GM23338 (cell line): ENCODE results near the gene GPATCH1. TPM values are rescaled to one million over a fixed set of nuclear protein-coding genes. Genes with fewer than 3 reads are reported as not detected.

Source experiments
- ATAC-seq: fragments of 200-7000 bp; cut with Tn5 transposase; 3 replicates; pipeline ENCODE4 v1.9.1; 2020
- DNase-seq: peaks from one replicate; pipeline ENCODE4 v3.0.0-alpha.2; 2015; ENCODE audit warnings: low spot score
- H2AFZ ChIP-seq: fragments of 200-600 bp; sonication (generic); 2 replicates; pipeline ENCODE4 v1.8.0; 2016; ENCODE audit warnings: antibody characterized with exemption, mild to moderate bottlenecking, moderate library complexity
- H3F3A ChIP-seq: fragments of 200-600 bp; sonication (generic); replicated peaks from 2 replicates; pipeline ENCODE4 v1.8.0; 2017; ENCODE audit warnings: antibody characterized with exemption, mixed run types, low read depth
- H3K27ac ChIP-seq: fragments of 200-600 bp; sonication (generic); 2 replicates; pipeline ENCODE4 v1.6.1; 2016; ENCODE audit warnings: low read depth
- H3K27me3 ChIP-seq: fragments of 200-600 bp; sonication (generic); 2 replicates; pipeline ENCODE4 v1.8.0; 2016; ENCODE audit warnings: mild to moderate bottlenecking, mixed run types, moderate library complexity; ENCODE audit not compliant: insufficient read depth
- H3K36me3 ChIP-seq: fragments of 200-600 bp; sonication (generic); 2 replicates; pipeline ENCODE4 v1.8.0; 2016; ENCODE audit warnings: mild to moderate bottlenecking; ENCODE audit not compliant: insufficient read depth
- H3K4me1 ChIP-seq: fragments of 200-600 bp; sonication (generic); 2 replicates; pipeline ENCODE4 v1.8.0; 2016; ENCODE audit warnings: mild to moderate bottlenecking, moderate library complexity; ENCODE audit not compliant: insufficient read depth
- H3K4me2 ChIP-seq: fragments of 200-600 bp; sonication (generic); 2 replicates; pipeline ENCODE4 v1.7.1; 2017; ENCODE audit warnings: mixed run types
- H3K4me3 ChIP-seq: fragments of 200-600 bp; sonication (generic); 2 replicates; pipeline ENCODE4 v1.6.1; 2016; ENCODE audit warnings: mixed run types
- H3K79me2 ChIP-seq: fragments of 200-600 bp; sonication (generic); replicated peaks from 2 replicates; pipeline ENCODE4 v1.8.0; 2017; ENCODE audit warnings: mild to moderate bottlenecking; ENCODE audit not compliant: insufficient read depth
- H3K9me2 ChIP-seq: fragments of 200-600 bp; sonication (generic); 2 replicates; pipeline ENCODE4 v1.8.0; 2017; ENCODE audit not compliant: insufficient read depth
- H4K20me1 ChIP-seq: fragments of 200-600 bp; sonication (generic); replicated peaks from 2 replicates; pipeline ENCODE4 v1.8.0; 2017; ENCODE audit warnings: mild to moderate bottlenecking; ENCODE audit not compliant: insufficient read depth
- H3K27ac Mint-ChIP-seq: 2 replicates; pipeline ENCODE4 v1.8.0; 2020; ENCODE audit warnings: inconsistent platforms, mild to moderate bottlenecking, moderate library complexity, mixed read lengths
- H3K27me3 Mint-ChIP-seq: 3 replicates; pipeline ENCODE4 v1.8.0; 2022; ENCODE audit warnings: low read depth, mild to moderate bottlenecking, moderate library complexity, mixed read lengths, inconsistent platforms; ENCODE audit not compliant: insufficient read depth, poor library complexity
- H3K36me3 Mint-ChIP-seq: 3 replicates; pipeline ENCODE4 v1.8.0; 2021; ENCODE audit warnings: low read depth, mild to moderate bottlenecking, inconsistent platforms, moderate library complexity, mixed read lengths
- H3K4me1 Mint-ChIP-seq: 3 replicates; pipeline ENCODE4 v1.8.0; 2020; ENCODE audit warnings: mild to moderate bottlenecking, inconsistent platforms, mixed read lengths
- H3K4me3 Mint-ChIP-seq: 3 replicates; pipeline ENCODE4 v1.8.0; 2021; ENCODE audit warnings: moderate library complexity, mild to moderate bottlenecking, inconsistent platforms, mixed read lengths
- H3K9me3 Mint-ChIP-seq: 3 replicates; pipeline ENCODE4 v1.8.0; 2020; ENCODE audit warnings: moderate library complexity, mild to moderate bottlenecking, inconsistent platforms, mixed read lengths
- CREB1 ChIP-seq: fragments of 250-450 bp; sonication (Bioruptor Pico); IDR thresholded peaks from 2 replicates; pipeline ENCODE4 v1.5.0; 2020; ENCODE audit warnings: low read depth, mild to moderate bottlenecking, moderate library complexity
- CTCF ChIP-seq, 2 experiments: fragments of 200-600 bp in 1 of 2; sonication (generic) in 1 of 2; conservative IDR thresholded peaks; 2 replicates each; pipeline versions ENCODE4 v1.5.1 to v1.6.1; 2016 to 2017; ENCODE audit warnings: antibody characterized with exemption in 2 of 2, low read depth in 2 of 2, mild to moderate bottlenecking in 2 of 2, moderate library complexity in 1 of 2
- EZH2 ChIP-seq: fragments of 200-600 bp; sonication (generic); IDR thresholded peaks from one replicate; pipeline ENCODE4 v1.8.0; 2017; ENCODE audit warnings: antibody characterized with exemption, mild to moderate bottlenecking, low read depth; ENCODE audit not compliant: unreplicated experiment
- EZH2phosphoT487 ChIP-seq: fragments of 200-600 bp; sonication (generic); IDR thresholded peaks from one replicate; pipeline ENCODE4 v1.8.1; 2018; ENCODE audit warnings: antibody characterized with exemption; ENCODE audit not compliant: unreplicated experiment
- JUNB ChIP-seq: IDR thresholded peaks from one replicate; pipeline ENCODE4 v1.6.1; 2016; ENCODE audit warnings: antibody characterized with exemption; ENCODE audit not compliant: unreplicated experiment
- POLR2AphosphoS5 ChIP-seq: IDR thresholded peaks from 2 replicates; pipeline ENCODE4 v1.6.1; 2016; ENCODE audit warnings: antibody characterized with exemption, low read depth
- STAT1 ChIP-seq: IDR thresholded peaks from one replicate; pipeline ENCODE4 v1.6.1; 2016; ENCODE audit warnings: antibody characterized with exemption; ENCODE audit not compliant: unreplicated experiment
- ZNF114 ChIP-seq: fragments of 250-450 bp; sonication (Bioruptor Pico); IDR thresholded peaks from 2 replicates; pipeline ENCODE4 v1.5.0; 2020; ENCODE audit warnings: mild to moderate bottlenecking, moderate library complexity
- ZNF331 ChIP-seq: fragments of 250-450 bp; sonication (Bioruptor Pico); IDR thresholded peaks from 2 replicates; pipeline ENCODE4 v1.5.0; 2020; ENCODE audit warnings: low read depth, mild to moderate bottlenecking, moderate library complexity
- polyA plus RNA-seq: library from polyadenylated mRNA; unstranded; fragments of >200 nt; fragmentation: Nextera tagmentation; extraction: Ambion mirVana; gene quantifications from 2 replicates; pipeline ENCODE4 v1.2.1, GENCODE V29; 2016
- total RNA-seq: library from RNA; depleted of rRNA; stranded (reverse); fragments of >200 nt; shearing (Covaris generic); gene quantifications from 2 replicates; pipeline ENCODE4 v1.2.3, GENCODE V29; 2014
- TF ChIP-seq, protein P1 (sequence below): IDR thresholded peaks from one replicate; pipeline ENCODE4 v1.6.1; 2018; ENCODE audit warnings: antibody characterized with exemption; ENCODE audit not compliant: unreplicated experiment
- TF ChIP-seq, protein P2 (sequence below): fragments of 250-450 bp; sonication (Bioruptor Pico); IDR thresholded peaks from 2 replicates; pipeline ENCODE4 v1.5.0; 2020; ENCODE audit warnings: mild to moderate bottlenecking, moderate library complexity

Gene GPATCH1
- total and polyA plus RNA-seq, 2 experiments from 2014 or later = 12.0 to 13.6 TPM

DNA sequence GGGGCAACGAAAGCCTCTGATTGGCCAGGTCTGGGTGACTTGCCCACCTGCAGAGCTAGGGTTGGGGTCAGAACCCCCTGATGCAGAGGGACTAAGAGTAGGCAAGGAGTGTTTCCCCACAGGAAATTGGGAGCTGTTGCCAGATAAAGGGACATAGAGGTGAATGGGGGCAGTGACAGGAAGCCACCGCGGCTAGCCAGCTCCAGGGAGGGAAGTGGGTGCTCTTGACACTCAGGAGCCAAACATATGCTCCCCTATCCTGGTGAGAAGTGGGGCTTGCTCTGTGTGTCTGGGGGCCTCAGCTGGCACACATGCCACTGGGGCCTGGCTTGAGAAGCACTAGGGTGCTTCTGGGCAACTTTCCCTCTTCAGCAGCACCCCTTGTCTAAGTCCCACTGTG lies 76.9 kb downstream of the GPATCH1 start:
- no peak for ATAC-seq
- Histone ChIP-seq H3K4me3 (no peak overlapping the region), H3F3A (no peaks in the 10 kb centered on the region), H3K27me3 (no peaks in the 10 kb centered on the region), H3K36me3 (no peaks in the 10 kb centered on the region), H2AFZ (no peak overlapping the region; the same call in 1 of the 2 replicates), H3K9me2 (no peaks in the 10 kb centered on the region), H3K4me2 (no peak overlapping the region), H3K27ac (no peak overlapping the region), H4K20me1 (no peaks in the 10 kb centered on the region), H3K4me1 (no peaks in the 10 kb centered on the region), H3K79me2 (no peaks in the 10 kb centered on the region)
- Mint-ChIP-seq H3K27me3 (peaks cover 3% of the 10 kb centered on the region), H3K4me1 (no peaks in the 10 kb centered on the region), H3K36me3 (no peaks in the 10 kb centered on the region), H3K9me3 (peaks cover 9% of the 10 kb centered on the region; the same call in 1 of the 3 replicates), H3K27ac (no peak overlapping the region), H3K4me3 (no peak overlapping the region)
- TF ChIP-seq EZH2phosphoT487 (no peak), EZH2 (no peak), JUNB (no peak)
- DNase-seq = no peak

DNA sequence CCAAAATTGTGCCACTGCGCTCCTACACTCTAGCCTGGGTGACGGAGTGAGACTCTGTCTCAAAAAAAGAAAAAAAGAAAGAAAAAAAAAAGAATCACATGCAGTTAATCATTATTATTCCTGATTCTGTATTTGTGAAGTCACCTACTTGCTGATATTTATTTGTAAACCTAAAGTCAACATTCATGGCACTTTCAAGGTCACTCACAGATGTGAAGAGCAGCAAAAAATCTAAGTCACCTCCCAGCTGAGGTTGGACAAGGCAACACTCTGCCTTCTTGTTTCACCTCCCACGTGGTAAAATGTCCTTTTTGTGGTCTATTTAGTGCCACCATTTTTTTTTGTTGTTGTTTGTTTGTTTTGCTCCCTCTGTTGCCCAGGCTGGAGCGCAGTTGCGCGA lies 77.4 kb downstream of the GPATCH1 start:
- Histone ChIP-seq H4K20me1 (no peaks in the 10 kb centered on the region), H3F3A (no peaks in the 10 kb centered on the region), H3K36me3 (no peaks in the 10 kb centered on the region), H3K4me3 (no peak overlapping the region), H2AFZ (no peak overlapping the region; the same call in 1 of the 2 replicates), H3K4me1 (no peaks in the 10 kb centered on the region), H3K27ac (no peak overlapping the region), H3K27me3 (no peaks in the 10 kb centered on the region), H3K4me2 (no peak overlapping the region), H3K9me2 (no peaks in the 10 kb centered on the region), H3K79me2 (no peaks in the 10 kb centered on the region)
- Mint-ChIP-seq H3K4me1 (no peaks in the 10 kb centered on the region), H3K27ac (no peak overlapping the region), H3K9me3 (peaks cover 9% of the 10 kb centered on the region; the same call in 1 of the 3 replicates), H3K36me3 (no peaks in the 10 kb centered on the region), H3K4me3 (no peak overlapping the region), H3K27me3 (peaks cover 3% of the 10 kb centered on the region)
- ATAC-seq (no peak), DNase-seq (no peak)
- TF ChIP-seq ZNF114 (CRISPR knock-in tag) (no peak), STAT1 (no peak), CTCF (conservative IDR thresholded peaks at IDR 0.05; ENCODE audit: low read depth in 2 of 2) (no peak), JUNB (no peak), POLR2AphosphoS5 (no peak), ZNF331 (CRISPR knock-in tag) (no peak), CREB1 (CRISPR knock-in tag) (no peak), EZH2 (no peak), EZH2phosphoT487 (no peak)
- TF ChIP-seq, protein P1, sequence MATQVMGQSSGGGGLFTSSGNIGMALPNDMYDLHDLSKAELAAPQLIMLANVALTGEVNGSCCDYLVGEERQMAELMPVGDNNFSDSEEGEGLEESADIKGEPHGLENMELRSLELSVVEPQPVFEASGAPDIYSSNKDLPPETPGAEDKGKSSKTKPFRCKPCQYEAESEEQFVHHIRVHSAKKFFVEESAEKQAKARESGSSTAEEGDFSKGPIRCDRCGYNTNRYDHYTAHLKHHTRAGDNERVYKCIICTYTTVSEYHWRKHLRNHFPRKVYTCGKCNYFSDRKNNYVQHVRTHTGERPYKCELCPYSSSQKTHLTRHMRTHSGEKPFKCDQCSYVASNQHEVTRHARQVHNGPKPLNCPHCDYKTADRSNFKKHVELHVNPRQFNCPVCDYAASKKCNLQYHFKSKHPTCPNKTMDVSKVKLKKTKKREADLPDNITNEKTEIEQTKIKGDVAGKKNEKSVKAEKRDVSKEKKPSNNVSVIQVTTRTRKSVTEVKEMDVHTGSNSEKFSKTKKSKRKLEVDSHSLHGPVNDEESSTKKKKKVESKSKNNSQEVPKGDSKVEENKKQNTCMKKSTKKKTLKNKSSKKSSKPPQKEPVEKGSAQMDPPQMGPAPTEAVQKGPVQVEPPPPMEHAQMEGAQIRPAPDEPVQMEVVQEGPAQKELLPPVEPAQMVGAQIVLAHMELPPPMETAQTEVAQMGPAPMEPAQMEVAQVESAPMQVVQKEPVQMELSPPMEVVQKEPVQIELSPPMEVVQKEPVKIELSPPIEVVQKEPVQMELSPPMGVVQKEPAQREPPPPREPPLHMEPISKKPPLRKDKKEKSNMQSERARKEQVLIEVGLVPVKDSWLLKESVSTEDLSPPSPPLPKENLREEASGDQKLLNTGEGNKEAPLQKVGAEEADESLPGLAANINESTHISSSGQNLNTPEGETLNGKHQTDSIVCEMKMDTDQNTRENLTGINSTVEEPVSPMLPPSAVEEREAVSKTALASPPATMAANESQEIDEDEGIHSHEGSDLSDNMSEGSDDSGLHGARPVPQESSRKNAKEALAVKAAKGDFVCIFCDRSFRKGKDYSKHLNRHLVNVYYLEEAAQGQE = no peak
- TF ChIP-seq, protein P2, sequence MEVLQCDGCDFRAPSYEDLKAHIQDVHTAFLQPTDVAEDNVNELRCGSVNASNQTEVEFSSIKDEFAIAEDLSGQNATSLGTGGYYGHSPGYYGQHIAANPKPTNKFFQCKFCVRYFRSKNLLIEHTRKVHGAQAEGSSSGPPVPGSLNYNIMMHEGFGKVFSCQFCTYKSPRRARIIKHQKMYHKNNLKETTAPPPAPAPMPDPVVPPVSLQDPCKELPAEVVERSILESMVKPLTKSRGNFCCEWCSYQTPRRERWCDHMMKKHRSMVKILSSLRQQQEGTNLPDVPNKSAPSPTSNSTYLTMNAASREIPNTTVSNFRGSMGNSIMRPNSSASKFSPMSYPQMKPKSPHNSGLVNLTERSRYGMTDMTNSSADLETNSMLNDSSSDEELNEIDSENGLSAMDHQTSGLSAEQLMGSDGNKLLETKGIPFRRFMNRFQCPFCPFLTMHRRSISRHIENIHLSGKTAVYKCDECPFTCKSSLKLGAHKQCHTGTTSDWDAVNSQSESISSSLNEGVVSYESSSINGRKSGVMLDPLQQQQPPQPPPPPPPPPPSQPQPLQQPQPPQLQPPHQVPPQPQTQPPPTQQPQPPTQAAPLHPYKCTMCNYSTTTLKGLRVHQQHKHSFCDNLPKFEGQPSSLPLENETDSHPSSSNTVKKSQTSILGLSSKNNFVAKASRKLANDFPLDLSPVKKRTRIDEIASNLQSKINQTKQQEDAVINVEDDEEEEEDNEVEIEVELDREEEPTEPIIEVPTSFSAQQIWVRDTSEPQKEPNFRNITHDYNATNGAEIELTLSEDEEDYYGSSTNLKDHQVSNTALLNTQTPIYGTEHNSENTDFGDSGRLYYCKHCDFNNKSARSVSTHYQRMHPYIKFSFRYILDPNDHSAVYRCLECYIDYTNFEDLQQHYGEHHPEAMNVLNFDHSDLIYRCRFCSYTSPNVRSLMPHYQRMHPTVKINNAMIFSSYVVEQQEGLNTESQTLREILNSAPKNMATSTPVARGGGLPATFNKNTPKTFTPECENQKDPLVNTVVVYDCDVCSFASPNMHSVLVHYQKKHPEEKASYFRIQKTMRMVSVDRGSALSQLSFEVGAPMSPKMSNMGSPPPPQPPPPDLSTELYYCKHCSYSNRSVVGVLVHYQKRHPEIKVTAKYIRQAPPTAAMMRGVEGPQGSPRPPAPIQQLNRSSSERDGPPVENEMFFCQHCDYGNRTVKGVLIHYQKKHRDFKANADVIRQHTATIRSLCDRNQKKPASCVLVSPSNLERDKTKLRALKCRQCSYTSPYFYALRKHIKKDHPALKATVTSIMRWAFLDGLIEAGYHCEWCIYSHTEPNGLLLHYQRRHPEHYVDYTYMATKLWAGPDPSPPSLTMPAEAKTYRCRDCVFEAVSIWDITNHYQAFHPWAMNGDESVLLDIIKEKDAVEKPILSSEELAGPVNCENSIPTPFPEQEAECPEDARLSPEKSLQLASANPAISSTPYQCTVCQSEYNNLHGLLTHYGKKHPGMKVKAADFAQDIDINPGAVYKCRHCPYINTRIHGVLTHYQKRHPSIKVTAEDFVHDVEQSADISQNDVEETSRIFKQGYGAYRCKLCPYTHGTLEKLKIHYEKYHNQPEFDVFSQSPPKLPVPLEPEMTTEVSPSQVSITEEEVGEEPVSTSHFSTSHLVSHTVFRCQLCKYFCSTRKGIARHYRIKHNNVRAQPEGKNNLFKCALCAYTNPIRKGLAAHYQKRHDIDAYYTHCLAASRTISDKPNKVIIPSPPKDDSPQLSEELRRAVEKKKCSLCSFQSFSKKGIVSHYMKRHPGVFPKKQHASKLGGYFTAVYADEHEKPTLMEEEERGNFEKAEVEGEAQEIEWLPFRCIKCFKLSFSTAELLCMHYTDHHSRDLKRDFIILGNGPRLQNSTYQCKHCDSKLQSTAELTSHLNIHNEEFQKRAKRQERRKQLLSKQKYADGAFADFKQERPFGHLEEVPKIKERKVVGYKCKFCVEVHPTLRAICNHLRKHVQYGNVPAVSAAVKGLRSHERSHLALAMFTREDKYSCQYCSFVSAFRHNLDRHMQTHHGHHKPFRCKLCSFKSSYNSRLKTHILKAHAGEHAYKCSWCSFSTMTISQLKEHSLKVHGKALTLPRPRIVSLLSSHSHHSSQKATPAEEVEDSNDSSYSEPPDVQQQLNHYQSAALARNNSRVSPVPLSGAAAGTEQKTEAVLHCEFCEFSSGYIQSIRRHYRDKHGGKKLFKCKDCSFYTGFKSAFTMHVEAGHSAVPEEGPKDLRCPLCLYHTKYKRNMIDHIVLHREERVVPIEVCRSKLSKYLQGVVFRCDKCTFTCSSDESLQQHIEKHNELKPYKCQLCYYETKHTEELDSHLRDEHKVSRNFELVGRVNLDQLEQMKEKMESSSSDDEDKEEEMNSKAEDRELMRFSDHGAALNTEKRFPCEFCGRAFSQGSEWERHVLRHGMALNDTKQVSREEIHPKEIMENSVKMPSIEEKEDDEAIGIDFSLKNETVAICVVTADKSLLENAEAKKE (CRISPR knock-in tag) = no peak
